ENCODE measurements around the gene MROH8. TPM values are rescaled to one million over a fixed set of nuclear protein-coding genes. Genes with fewer than 3 reads are reported as not detected.

The MROH8 gene
- total RNA-seq, 1 experiment from 2014 or later = 1.4 TPM

DNA sequence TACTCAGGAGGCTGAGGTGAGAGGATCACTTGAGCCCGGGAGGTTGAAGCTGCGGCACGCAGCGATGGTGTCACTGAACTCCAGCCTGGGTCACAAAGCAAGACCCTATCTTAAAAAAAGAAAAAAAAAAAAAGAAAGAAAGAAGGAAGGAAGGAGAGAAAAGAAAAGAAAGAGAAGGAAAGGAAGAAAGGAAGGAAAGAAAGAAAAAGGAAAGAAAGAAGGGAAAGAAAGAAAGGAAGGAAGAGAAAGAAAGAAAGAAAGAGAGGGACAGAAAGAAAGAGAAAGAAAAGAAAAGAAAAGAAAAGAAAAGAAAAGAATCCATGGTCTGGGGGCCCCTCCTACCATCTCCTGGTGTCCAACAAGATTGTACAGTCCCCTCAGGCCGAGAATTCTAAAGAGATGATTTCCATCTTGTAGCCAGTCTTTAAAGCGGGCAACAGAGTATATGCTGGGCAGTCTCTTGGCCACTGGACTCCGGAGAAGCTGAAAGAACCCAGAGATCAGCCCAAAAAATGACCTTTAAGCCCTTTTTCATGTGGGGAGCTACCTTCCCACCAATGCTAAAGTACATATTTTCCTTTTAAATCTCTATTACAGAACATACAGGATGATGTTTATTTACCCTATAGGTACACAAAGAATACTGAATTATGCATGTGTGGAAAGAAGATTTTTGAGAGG, 59.9 kb downstream of the MROH8 start:
- TF ChIP-seq CTCF (IDR thresholded peaks at IDR 0.05; ENCODE audit: unreplicated experiment) = no peak
- no peaks in the 10 kb centered on the region for H3K9me3 Mint-ChIP-seq (ENCODE audit: low read depth, unreplicated experiment)
- peaks cover 14% of the 10 kb centered on the region for H3K27me3 Mint-ChIP-seq (ENCODE audit: unreplicated experiment)
- no peaks in the 10 kb centered on the region for H3K4me1 Mint-ChIP-seq (ENCODE audit: low read depth, unreplicated experiment)
- no peaks in the 10 kb centered on the region for H3K36me3 Mint-ChIP-seq (ENCODE audit: insufficient read depth, unreplicated experiment)
- H3K4me3 Mint-ChIP-seq (ENCODE audit: low read depth, unreplicated experiment) = no peak overlapping the region
- H3K27ac Mint-ChIP-seq (ENCODE audit: unreplicated experiment) = no peak overlapping the region
- no peak for DNase-seq
- BruUV-seq (replicated peaks) = no TSS peak
- intact Hi-C loops (cut with micrococcal nuclease; ENCODE audit: unreplicated experiment) = no loop called here
- CTCF ChIA-PET = no interaction called here

GRCh38 chr20:37114012-37114411, 65.3 kb downstream of the MROH8 start:
- H3K27me3 Mint-ChIP-seq (ENCODE audit: unreplicated experiment) = peaks cover 27% of the 10 kb centered on the region
- no peak for DNase-seq
- H3K4me3 Mint-ChIP-seq (ENCODE audit: low read depth, unreplicated experiment) = no peak overlapping the region
- H3K36me3 Mint-ChIP-seq (ENCODE audit: insufficient read depth, unreplicated experiment) = no peaks in the 10 kb centered on the region
- no peaks in the 10 kb centered on the region for H3K4me1 Mint-ChIP-seq (ENCODE audit: low read depth, unreplicated experiment)
- no peak for TF ChIP-seq CTCF (IDR thresholded peaks at IDR 0.05; ENCODE audit: unreplicated experiment)
- CTCF ChIA-PET = no interaction called here
- BruUV-seq (replicated peaks) = no TSS peak
- H3K9me3 Mint-ChIP-seq (ENCODE audit: low read depth, unreplicated experiment) = no peaks in the 10 kb centered on the region
- intact Hi-C loops (cut with micrococcal nuclease; ENCODE audit: unreplicated experiment) = no loop called here
- no peak overlapping the region for H3K27ac Mint-ChIP-seq (ENCODE audit: unreplicated experiment)

DNA sequence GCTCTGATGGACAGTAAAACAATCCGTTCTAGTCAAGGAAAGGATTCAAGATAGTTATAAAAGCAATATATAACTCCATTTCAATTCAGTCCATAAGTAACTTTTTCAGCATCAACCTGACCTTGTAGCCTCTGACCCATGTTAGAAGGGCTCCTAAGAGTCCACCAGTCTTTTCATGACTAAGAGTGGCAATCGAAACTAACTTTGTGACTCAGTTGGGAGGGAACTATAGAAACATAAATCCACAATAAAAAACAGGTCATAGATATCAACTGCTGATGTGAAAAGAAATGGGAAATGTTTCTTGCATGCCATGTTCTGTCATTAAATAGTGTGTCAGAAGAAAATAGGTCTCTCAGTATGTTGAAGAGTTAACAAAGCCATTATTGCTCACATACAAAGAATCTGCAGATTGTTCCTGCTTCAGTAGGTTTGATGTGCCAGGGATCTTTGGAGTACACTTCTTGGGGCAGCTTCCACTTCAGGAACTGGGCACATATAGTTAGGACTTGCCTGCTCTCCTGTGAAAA, 67.4 kb downstream of the MROH8 start:
- TF ChIP-seq CTCF (IDR thresholded peaks at IDR 0.05; ENCODE audit: unreplicated experiment) = no peak
- intact Hi-C loops (cut with micrococcal nuclease; ENCODE audit: unreplicated experiment) = no loop called here
- BruUV-seq (replicated peaks) = no TSS peak
- Mint-ChIP-seq H3K9me3 (ENCODE audit: low read depth, unreplicated experiment) (no peaks in the 10 kb centered on the region), H3K36me3 (ENCODE audit: insufficient read depth, unreplicated experiment) (no peaks in the 10 kb centered on the region), H3K4me3 (ENCODE audit: low read depth, unreplicated experiment) (no peak overlapping the region), H3K27me3 (ENCODE audit: unreplicated experiment) (peaks cover 27% of the 10 kb centered on the region), H3K27ac (ENCODE audit: unreplicated experiment) (no peak overlapping the region), H3K4me1 (ENCODE audit: low read depth, unreplicated experiment) (no peaks in the 10 kb centered on the region)
- DNase-seq = no peak
- CTCF ChIA-PET = interaction anchor here (0.7 kb wide), 1 partner anchor 153 kb away, joined by 3 read pairs; no protein-coding TSS in a partner anchor

DNA sequence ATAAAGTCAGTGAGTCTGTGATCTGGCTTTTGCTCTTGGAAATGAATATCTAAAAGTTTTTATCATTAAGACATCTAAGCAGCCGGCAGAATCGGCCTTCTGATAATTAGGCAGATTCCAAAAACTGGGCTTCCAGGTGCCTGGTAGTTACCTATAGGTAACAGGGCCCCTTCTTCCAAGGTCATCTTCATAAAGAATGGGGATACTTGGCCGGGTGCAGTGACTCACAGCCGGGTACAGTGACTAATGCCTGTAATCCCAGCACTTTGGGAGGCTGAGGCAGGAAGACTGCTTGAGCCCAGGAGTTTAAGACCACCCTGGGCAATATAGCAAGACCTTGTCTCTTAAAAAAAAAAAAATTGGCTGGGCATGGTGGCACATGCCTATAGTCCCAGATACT, 70.7 kb downstream of the MROH8 start:
- no TSS peak for BruUV-seq (replicated peaks)
- Mint-ChIP-seq H3K27me3 (ENCODE audit: unreplicated experiment) (peaks cover 13% of the 10 kb centered on the region), H3K36me3 (ENCODE audit: insufficient read depth, unreplicated experiment) (no peaks in the 10 kb centered on the region), H3K9me3 (ENCODE audit: low read depth, unreplicated experiment) (no peaks in the 10 kb centered on the region), H3K27ac (ENCODE audit: unreplicated experiment) (no peak overlapping the region), H3K4me3 (ENCODE audit: low read depth, unreplicated experiment) (no peak overlapping the region), H3K4me1 (ENCODE audit: low read depth, unreplicated experiment) (no peaks in the 10 kb centered on the region)
- TF ChIP-seq CTCF (IDR thresholded peaks at IDR 0.05; ENCODE audit: unreplicated experiment) = no peak
- intact Hi-C loops (cut with micrococcal nuclease; ENCODE audit: unreplicated experiment) = no loop called here
- CTCF ChIA-PET = no interaction called here
- no peak for DNase-seq
